Astrocyte of the spinal cord (primary cell): ENCODE measurements around the gene PLEKHA6.

Source experiments
- DNase-seq: peaks from one replicate; pipeline ENCODE4 v3.0.0; 2011; ENCODE audit warnings: low read depth, low spot score
- H3K4me3 ChIP-seq: 2 replicates; pipeline ENCODE4 v1.5.1; 2011; ENCODE audit warnings: low read depth, mild to moderate bottlenecking, low read length, moderate library complexity
- in situ Hi-C: cut with HindIII; loops from 2 replicates; pipeline ENCODE4 v1.10.0; 2017; ENCODE audit warnings: low sequenced_read_pairs
- TF ChIP-seq, protein P1 (sequence below): IDR thresholded peaks from 2 replicates; pipeline ENCODE4 v1.5.1; 2012; ENCODE audit warnings: low read depth, mild to moderate bottlenecking, low read length, inconsistent platforms

PLEKHA6 gene

GRCh38 chr1:204232526-204232925, 127.2 kb downstream of the PLEKHA6 start:
- TF ChIP-seq, protein P1, sequence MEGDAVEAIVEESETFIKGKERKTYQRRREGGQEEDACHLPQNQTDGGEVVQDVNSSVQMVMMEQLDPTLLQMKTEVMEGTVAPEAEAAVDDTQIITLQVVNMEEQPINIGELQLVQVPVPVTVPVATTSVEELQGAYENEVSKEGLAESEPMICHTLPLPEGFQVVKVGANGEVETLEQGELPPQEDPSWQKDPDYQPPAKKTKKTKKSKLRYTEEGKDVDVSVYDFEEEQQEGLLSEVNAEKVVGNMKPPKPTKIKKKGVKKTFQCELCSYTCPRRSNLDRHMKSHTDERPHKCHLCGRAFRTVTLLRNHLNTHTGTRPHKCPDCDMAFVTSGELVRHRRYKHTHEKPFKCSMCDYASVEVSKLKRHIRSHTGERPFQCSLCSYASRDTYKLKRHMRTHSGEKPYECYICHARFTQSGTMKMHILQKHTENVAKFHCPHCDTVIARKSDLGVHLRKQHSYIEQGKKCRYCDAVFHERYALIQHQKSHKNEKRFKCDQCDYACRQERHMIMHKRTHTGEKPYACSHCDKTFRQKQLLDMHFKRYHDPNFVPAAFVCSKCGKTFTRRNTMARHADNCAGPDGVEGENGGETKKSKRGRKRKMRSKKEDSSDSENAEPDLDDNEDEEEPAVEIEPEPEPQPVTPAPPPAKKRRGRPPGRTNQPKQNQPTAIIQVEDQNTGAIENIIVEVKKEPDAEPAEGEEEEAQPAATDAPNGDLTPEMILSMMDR = no peak
- no peak overlapping the region for H3K4me3 ChIP-seq
- in situ Hi-C loops = no loop called here
- DNase-seq = peak; percentile 6

- in situ Hi-C loops = no loop called here
- no peak for DNase-seq
- no peak overlapping the region for H3K4me3 ChIP-seq
- TF ChIP-seq, protein P1 = no peak
Observed at GRCh38 chr1:204230211-204230610, 129.5 kb downstream of the PLEKHA6 start.

- DNase-seq = no peak
- in situ Hi-C loops = no loop called here
- no peak overlapping the region for H3K4me3 ChIP-seq
- TF ChIP-seq, protein P1 = no peak
Observed at GRCh38 chr1:204228896-204229295, 130.8 kb downstream of the PLEKHA6 start.

DNA sequence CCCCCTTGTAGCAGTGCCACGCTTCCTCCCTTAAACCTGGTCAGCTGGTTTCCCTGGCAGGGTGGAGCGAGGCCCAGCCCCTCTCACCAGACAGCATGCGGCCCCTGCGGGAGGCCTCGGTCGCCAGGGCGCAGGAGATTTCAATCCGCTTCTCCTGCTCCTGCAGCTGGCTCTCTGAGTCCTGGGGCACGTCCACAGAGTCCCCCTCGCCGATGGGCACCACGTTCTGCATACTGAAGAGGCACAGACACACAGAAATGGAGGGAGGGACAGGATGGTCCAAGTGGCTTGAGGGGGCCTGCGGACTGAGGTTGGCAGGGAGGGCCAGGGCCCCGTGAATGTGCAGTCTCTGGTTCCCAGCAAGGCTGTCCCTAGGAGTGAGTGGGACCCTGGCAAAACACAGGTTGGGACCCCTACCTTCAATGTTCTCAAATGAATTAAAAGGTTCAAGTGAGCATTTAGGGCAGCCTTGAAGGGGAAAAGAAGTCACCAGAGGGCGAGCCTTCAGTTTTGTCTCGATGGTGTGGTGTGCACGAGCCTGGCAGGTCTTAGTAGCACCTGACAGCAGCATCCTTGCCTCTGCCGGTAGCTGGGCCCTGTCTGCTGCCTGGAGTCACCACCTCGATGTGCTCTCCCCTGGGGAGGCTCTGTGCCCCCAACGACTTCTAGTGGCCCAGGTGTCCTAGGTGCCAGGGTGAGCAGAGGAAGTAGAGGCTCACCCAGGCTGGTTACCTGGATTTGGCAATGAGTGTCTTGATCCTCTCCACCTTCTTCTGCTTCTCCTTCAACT, 131.5 kb downstream of the PLEKHA6 start:
- TF ChIP-seq, protein P1 = no peak
- no peak overlapping the region for H3K4me3 ChIP-seq
- in situ Hi-C loops = no loop called here
- DNase-seq = no peak

GRCh38 chr1:204227351-204227750, 132.4 kb downstream of the PLEKHA6 start:
- in situ Hi-C loops = no loop called here
- no peak for DNase-seq
- TF ChIP-seq, protein P1 = no peak
- no peak overlapping the region for H3K4me3 ChIP-seq

- H3K4me3 ChIP-seq = no peak overlapping the region
- in situ Hi-C loops = no loop called here
Observed at GRCh38 chr1:204225841-204226735, 133.6 kb downstream of the PLEKHA6 start.

More at GRCh38 chr1:204225841-204226735, 133.6 kb downstream of the PLEKHA6 start:
- no peak for DNase-seq
- TF ChIP-seq, protein P1 = no peak
